HTR-8/SVneo (cell line): ENCODE results near the gene TMEM222.
"Not testable (repeated sequence)": the region's sequence is repeated elsewhere in the genome, so short reads cannot be mapped to it uniquely, and the experiment has no call there.

Experiments used
- DNase-seq: peaks from one replicate; pipeline ENCODE4 v3.0.0; 2011; ENCODE audit warnings: low spot score, mixed read lengths; ENCODE audit not compliant: insufficient read length
- FAIRE-seq: peaks from 2 replicates; lab custom pipeline; 2011; peaks lifted over from hg19 to GRCh38; lab: Jason Lieb, UNC

The TMEM222 gene

GRCh38 chr1:27321813-27322568 lies at the start of gene TMEM222:
TSS of gene TMEM222 (plus strand) at chr1:27322163. CDS start at chr1:27322198, 35 bp downstream.
- DNase-seq (peak; percentile 91), FAIRE-seq (peak; percentile 72)

DNA sequence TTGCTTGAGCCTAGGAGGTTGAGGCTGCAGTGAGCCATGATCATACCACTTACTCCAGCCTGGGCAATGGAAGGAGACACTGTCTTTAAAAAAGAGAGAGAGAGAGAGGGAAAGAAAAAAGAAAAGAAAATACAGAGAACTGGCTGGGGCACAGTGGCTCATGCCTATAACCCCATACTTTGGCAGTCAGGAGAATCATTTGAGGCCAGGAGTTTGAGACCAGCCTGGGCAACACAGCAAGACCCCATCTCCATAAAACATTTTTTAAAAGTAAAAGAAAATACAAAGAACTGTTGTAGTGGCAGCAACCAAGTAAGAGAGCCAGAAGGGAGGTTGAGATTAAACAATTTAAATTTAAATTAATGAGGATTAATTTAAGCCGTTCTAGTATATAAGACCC lies 47.8 kb upstream of the TMEM222 start:
- no peak for FAIRE-seq
- DNase-seq, result no peak

- FAIRE-seq (no peak), DNase-seq (no peak)
Measured at GRCh38 chr1:27275696-27276095, 46.3 kb upstream of the TMEM222 start.

GRCh38 chr1:27284425-27285273 lies 37.3 kb upstream of the TMEM222 start:
- FAIRE-seq, result no peak
- peak; percentile 79 for DNase-seq

GRCh38 chr1:27285274-27285660 lies 36.7 kb upstream of the TMEM222 start:
- FAIRE-seq, result no peak

GRCh38 chr1:27285821-27286220 lies 36.1 kb upstream of the TMEM222 start:
- DNase-seq, FAIRE-seq: not testable (repeated sequence)

More at GRCh38 chr1:27285274-27285660, 36.7 kb upstream of the TMEM222 start:
- DNase-seq, result no peak

DNA sequence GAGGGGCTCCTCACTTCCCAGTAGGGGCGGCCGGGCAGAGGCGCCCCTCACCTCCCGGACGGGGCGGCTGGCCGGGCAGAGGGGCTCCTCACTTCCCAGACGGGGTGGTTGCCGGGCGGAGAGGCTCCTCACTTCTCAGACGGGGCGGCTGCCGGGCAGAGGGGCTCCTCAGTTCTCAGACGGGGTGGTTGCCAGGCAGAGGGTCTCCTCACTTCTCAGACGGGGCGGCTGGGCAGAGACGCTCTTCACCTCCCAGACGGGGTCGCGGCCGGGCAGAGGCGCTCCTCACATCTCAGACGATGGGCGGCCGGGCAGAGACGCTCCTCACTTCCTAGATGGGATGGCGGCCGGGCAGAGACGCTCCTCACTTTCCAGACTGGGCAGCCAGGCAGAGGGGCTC lies 32.8 kb upstream of the TMEM222 start:
- FAIRE-seq, DNase-seq: not testable (repeated sequence)

DNA sequence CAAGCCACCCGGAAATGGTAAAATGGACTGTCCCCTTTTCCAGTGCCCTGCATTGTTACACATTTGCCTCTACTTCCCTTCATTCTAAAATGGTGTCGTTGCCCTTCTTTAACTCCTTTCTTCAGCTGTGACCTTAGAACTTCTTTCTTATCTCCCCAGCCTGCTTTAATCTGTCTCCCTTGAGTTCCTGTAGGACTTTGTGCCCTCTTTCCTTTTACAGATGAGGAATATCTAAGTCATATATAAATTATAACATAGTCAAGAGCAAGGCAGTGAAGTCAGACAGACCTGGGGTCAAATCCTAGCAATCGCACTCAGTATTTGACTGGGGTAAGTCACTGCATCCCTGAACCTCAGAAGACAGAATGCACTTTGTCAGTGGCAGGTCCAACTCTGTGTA lies 31.4 kb upstream of the TMEM222 start:
- DNase-seq (no peak), FAIRE-seq (no peak)

DNA sequence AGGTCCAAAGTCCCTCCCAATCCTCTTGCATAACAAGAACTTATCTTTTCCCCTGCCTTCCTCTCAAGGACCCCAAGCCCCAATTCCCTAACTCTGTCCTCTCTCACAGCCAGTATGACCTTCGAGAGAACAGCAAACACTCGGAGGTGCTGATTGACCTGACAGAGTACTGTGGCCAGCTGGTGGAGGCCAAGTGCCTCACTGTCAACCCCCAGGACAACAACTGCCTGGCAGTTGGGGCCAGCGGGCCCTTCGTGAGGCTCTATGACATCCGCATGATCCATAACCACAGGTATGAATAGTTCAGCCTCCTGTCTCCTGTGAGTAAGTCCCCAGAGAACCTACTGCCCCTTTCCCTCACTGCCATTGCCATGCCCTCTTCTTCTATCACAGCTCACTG lies 29.9 kb upstream of the TMEM222 start:
- DNase-seq (no peak), FAIRE-seq (no peak)

DNA sequence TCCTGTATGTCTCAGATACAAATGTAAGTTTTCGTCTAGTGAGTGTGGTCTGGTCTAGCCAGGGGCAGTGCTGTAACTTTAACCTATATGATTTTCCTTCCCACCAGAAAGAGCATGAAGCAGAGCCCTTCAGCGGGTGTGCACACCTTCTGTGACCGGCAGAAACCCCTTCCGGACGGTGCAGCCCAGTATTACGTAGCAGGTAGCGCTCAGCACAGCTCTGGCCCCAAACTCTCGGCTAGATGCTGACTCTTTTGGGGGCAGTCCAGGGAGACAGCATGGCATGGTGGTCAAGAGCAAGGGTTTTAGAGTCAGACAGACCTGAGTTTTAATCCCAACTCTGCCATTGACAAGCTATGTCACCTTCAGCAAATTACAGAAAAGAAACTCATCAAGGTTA lies 28.0 kb upstream of the TMEM222 start:
- FAIRE-seq, result no peak

GRCh38 chr1:27296773-27297291 lies 25.1 kb upstream of the TMEM222 start:
- peak; percentile 49 for FAIRE-seq

More for the DNA sequence above, 28.0 kb upstream of the TMEM222 start:
- DNase-seq, result no peak

DNA sequence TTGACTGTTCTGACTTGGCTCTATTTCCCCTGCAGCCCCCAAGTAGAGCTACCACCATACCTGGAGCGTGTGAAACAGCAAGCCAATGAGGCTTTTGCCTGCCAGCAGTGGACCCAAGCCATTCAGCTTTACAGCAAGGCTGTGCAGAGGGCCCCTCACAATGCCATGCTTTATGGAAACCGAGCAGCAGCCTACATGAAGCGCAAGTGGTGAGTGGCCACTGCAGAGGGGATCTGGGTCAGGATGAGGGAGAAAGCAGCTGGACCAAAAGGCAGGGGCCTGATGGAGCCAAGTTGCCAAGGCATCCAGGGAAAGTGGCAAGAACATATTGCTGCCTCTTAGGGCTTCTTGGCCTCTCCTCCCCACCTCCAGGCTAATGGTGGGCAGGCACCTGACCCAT lies 24.1 kb upstream of the TMEM222 start:
- FAIRE-seq (no peak), DNase-seq (no peak)

More at GRCh38 chr1:27296773-27297291, 25.1 kb upstream of the TMEM222 start:
- DNase-seq, result peak; percentile 56

- peak; percentile 40 for FAIRE-seq
- no peak for DNase-seq
Measured at GRCh38 chr1:27298632-27299384, 23.2 kb upstream of the TMEM222 start.

GRCh38 chr1:27299385-27300271 lies 22.3 kb upstream of the TMEM222 start:
- FAIRE-seq, result peak; percentile 64

DNA sequence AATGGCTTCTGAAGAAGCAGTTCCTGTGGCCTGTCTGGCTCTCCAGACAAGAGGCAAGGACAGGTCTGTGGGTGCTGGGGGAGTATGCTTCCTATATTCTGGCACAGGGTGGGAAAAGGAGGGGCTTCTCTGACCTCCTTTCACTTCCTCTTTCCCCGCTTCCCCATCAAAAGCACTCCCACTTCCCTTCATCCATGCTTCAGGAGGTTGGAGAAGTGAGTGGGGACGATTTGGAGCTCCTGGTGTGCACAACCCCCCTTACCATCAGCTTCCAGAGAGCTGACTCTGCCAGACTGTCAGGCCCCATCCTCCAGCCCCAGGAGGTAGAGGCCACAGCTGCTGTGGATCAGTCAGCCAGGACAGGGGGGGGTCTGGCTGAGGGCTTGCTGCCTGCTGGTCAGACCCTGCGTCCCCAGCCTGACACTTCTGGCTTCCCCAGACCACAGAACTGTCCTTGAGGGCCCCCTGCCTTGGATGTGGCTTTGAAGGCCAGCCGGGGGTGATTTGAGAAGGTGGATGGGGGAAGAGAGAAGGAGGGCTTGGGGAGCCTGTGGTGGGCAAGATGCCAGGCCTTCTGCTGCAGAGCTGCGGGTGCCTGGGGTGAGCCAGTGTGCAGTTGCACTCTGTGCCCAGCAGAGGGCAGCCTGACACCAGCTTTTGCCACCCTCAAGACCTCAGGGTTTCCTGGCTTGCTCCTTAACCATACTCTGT lies 21.5 kb upstream of the TMEM222 start:
- peak; percentile 87 for DNase-seq
- peak; percentile 87 for FAIRE-seq

More at GRCh38 chr1:27299385-27300271, 22.3 kb upstream of the TMEM222 start:
- peak; percentile 54 for DNase-seq

DNA sequence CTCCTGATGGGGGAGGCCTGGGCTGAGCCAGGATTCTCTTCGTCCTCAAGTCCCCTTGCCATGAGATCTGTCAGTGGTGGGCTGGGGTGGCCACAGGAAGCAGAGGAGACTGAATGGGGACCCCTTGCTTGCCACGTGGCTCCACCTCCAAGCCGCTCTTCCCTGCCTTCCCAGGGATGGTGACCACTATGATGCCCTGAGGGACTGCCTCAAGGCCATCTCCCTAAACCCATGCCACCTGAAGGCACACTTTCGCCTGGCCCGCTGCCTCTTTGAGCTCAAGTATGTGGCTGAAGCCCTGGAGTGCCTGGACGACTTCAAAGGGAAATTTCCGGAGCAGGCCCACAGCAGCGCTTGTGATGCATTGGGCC lies 20.9 kb upstream of the TMEM222 start:
- DNase-seq (no peak), FAIRE-seq (no peak)

DNA sequence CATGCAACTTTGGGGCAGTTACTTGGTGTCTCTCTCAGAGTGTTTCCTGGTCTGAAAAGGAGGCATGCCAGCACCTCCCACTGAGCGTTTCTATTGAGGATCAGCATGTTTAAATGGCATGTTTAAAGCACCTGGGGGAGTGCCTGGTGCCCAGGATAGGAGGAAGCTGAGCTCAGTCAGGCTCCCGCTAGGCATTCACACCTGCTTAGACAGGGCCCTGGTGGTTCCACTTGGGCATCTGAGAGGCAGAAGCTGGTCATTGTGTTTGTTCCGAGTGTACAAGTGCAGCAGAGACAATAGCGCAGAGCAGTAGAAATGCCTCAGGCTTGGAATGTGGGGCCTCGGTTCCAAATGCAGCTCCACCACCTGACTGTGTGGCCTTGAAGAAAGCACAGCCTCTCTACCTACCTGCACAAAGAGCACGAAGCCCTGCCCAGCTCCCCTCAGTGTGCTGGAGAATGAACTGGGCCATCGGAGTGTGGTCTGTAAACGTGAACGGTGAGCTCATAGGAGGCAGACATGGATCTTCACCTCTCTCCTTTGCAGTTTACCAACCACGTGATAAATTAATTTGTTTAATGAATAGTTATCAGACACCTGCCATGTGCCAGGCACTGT lies 20.3 kb upstream of the TMEM222 start:
- no peak for FAIRE-seq
- no peak for DNase-seq

DNA sequence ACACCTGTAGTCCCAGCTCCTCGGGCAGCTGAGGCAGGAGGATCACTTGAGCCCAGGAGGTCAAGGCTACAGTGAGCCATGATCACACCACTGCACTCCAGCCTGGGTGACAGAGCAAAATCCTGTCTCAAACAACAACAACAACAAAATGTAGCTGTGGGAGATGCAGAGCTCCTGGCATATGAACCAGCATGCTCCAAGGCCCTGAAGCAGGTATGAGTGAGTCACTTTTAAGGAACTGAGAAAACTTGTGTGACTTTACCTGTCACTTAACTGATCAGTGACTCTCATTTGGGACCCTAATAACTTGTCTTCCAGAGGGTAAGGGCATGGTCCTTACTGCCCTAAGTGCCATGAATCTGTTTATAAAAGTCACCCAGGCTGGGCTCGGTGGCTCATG lies 19.4 kb upstream of the TMEM222 start:
- DNase-seq, result no peak
- FAIRE-seq, result no peak
